ENCODE measurements around the gene CIZ1. TPM values are rescaled to one million over a fixed set of nuclear protein-coding genes. Genes with fewer than 3 reads are reported as not detected.

The CIZ1 gene
- total RNA-seq, 1 experiment from 2014 or later, result 133 TPM

GRCh38 chr9:128211981-128212281, 20.6 kb upstream of the CIZ1 start:
- no peaks in the 10 kb centered on the region for H3K9me3 Mint-ChIP-seq (ENCODE audit: unreplicated experiment)
- no peaks in the 10 kb centered on the region for H3K36me3 Mint-ChIP-seq (ENCODE audit: insufficient read depth, unreplicated experiment)
- peaks cover 24% of the 10 kb centered on the region for H3K27me3 Mint-ChIP-seq (ENCODE audit: insufficient read depth, unreplicated experiment)
- H3K4me1 Mint-ChIP-seq (ENCODE audit: insufficient read depth, unreplicated experiment), result peaks cover 5% of the 10 kb centered on the region
- H3K4me3 Mint-ChIP-seq (ENCODE audit: unreplicated experiment), result no peak overlapping the region
- TF ChIP-seq, protein P1, sequence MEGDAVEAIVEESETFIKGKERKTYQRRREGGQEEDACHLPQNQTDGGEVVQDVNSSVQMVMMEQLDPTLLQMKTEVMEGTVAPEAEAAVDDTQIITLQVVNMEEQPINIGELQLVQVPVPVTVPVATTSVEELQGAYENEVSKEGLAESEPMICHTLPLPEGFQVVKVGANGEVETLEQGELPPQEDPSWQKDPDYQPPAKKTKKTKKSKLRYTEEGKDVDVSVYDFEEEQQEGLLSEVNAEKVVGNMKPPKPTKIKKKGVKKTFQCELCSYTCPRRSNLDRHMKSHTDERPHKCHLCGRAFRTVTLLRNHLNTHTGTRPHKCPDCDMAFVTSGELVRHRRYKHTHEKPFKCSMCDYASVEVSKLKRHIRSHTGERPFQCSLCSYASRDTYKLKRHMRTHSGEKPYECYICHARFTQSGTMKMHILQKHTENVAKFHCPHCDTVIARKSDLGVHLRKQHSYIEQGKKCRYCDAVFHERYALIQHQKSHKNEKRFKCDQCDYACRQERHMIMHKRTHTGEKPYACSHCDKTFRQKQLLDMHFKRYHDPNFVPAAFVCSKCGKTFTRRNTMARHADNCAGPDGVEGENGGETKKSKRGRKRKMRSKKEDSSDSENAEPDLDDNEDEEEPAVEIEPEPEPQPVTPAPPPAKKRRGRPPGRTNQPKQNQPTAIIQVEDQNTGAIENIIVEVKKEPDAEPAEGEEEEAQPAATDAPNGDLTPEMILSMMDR (IDR thresholded peaks at IDR 0.05; ENCODE audit: unreplicated experiment), result no peak
- ChIA-PET POLR2A (interaction anchor here (0.5 kb wide), 1 partner anchor 335 kb away, joined by 4 read pairs; no protein-coding TSS in a partner anchor), CTCF (interaction anchor here (0.7 to 0.8 kb wide), 2 partner anchors 11 to 131 kb away, joined by 3 read pairs; no protein-coding TSS in a partner anchor)
- BruUV-seq (replicated peaks), result no TSS peak
- H3K27ac Mint-ChIP-seq (ENCODE audit: low read depth, unreplicated experiment), result no peak overlapping the region
- intact Hi-C loops (cut with micrococcal nuclease), result no loop called here
- DNase-seq (ENCODE audit: unreplicated experiment), result no peak

DNA sequence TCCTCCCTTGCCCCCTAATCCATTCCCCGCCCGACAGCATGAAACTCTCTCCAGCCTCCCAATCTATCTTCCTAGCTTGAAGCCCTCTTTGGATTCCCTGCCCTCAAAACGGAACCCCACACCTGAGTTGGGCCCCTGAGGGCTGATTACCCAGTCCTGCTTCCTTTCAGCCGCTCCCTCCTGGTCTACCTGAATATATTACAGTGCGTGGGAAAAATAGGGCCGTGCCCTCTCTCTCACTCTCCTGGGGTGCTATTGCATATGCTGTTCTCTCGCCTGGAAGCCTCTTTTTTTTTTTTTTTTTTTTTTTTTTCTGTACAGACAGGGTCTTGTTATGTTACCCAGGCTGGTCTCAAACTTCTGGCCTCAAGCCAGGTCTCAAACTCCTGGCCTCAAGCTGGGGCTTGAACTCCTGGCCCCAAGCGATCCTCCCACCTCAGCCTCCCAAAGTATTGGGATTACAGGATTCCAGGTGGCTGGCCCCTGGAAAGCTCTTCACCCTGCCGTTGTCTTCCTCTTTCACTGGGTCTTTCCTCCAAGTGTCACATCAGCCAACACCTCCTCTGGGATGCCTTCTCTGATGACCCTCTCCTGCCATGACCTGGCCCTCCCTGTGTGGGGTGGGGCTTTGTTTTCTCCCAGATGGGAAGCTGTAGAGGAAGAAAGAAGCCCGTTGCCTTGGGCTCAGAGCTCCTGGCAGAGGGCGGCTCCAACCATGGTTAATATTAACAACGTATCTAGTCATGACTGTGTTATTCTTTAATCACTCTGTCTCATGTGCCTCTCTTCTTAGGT, 20.0 kb upstream of the CIZ1 start:
- H3K4me1 Mint-ChIP-seq (ENCODE audit: insufficient read depth, unreplicated experiment), result peaks cover 5% of the 10 kb centered on the region
- CTCF ChIA-PET, result interaction anchor here (0.7 kb wide), 2 partner anchors 132 to 301 kb away, joined by 3 to 4 read pairs; no protein-coding TSS in a partner anchor
- TF ChIP-seq, protein P1 (IDR thresholded peaks at IDR 0.05; ENCODE audit: unreplicated experiment), result no peak
- H3K27me3 Mint-ChIP-seq (ENCODE audit: insufficient read depth, unreplicated experiment), result peaks cover 29% of the 10 kb centered on the region
- POLR2A ChIA-PET, result interaction anchor here (0.5 kb wide), 1 partner anchor 335 kb away, joined by 4 read pairs; no protein-coding TSS in a partner anchor
- intact Hi-C loops (cut with micrococcal nuclease), result no loop called here
- H3K27ac Mint-ChIP-seq (ENCODE audit: low read depth, unreplicated experiment), result no peak overlapping the region
- no peaks in the 10 kb centered on the region for H3K36me3 Mint-ChIP-seq (ENCODE audit: insufficient read depth, unreplicated experiment)
- no peak overlapping the region for H3K4me3 Mint-ChIP-seq (ENCODE audit: unreplicated experiment)
- DNase-seq (ENCODE audit: unreplicated experiment), result no peak
- H3K9me3 Mint-ChIP-seq (ENCODE audit: unreplicated experiment), result no peaks in the 10 kb centered on the region
- BruUV-seq (replicated peaks), result no TSS peak

GRCh38 chr9:128208946-128209669, 17.7 kb upstream of the CIZ1 start:
- Mint-ChIP-seq H3K9me3 (ENCODE audit: unreplicated experiment) (no peaks in the 10 kb centered on the region), H3K27ac (ENCODE audit: low read depth, unreplicated experiment) (no peak overlapping the region), H3K27me3 (ENCODE audit: insufficient read depth, unreplicated experiment) (peaks cover 44% of the 10 kb centered on the region), H3K4me1 (ENCODE audit: insufficient read depth, unreplicated experiment) (peaks cover 5% of the 10 kb centered on the region), H3K4me3 (ENCODE audit: unreplicated experiment) (no peak overlapping the region), H3K36me3 (ENCODE audit: insufficient read depth, unreplicated experiment) (no peaks in the 10 kb centered on the region)
- TF ChIP-seq, protein P1 (IDR thresholded peaks at IDR 0.05; ENCODE audit: unreplicated experiment), result no peak
- CTCF ChIA-PET, result no interaction called here
- DNase-seq (ENCODE audit: unreplicated experiment), result no peak
- no TSS peak for BruUV-seq (replicated peaks)
- intact Hi-C loops (cut with micrococcal nuclease), result no loop called here
- POLR2A ChIA-PET, result no interaction called here

DNA sequence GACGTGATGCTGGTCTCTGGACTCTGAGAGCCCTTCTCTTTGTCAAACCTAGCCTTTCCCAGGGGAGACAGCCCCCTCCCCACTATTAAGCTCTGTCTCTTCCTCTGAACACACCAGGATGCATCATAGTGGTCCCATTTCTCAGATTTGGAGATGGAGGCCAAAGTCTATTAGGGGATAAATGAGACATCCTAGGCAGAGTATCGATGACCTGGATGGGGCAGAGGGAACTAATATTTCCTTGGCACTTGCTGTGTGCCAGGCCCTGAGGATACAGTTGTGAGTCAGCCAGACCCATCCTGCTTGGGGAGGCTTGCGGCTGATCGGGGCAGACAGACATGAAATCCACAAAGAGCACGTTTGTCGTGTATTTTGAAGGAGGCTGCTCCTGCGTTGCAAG, 17.0 kb upstream of the CIZ1 start:
- peaks cover 5% of the 10 kb centered on the region for H3K4me1 Mint-ChIP-seq (ENCODE audit: insufficient read depth, unreplicated experiment)
- CTCF ChIA-PET, result interaction anchor here (0.7 to 1.7 kb wide), 2 partner anchors 49 to 87 kb away, joined by 3 to 5 read pairs; no protein-coding TSS in a partner anchor
- H3K27me3 Mint-ChIP-seq (ENCODE audit: insufficient read depth, unreplicated experiment), result peaks cover 46% of the 10 kb centered on the region
- no TSS peak for BruUV-seq (replicated peaks)
- H3K27ac Mint-ChIP-seq (ENCODE audit: low read depth, unreplicated experiment), result no peak overlapping the region
- POLR2A ChIA-PET, result no interaction called here
- H3K4me3 Mint-ChIP-seq (ENCODE audit: unreplicated experiment), result no peak overlapping the region
- no peaks in the 10 kb centered on the region for H3K9me3 Mint-ChIP-seq (ENCODE audit: unreplicated experiment)
- H3K36me3 Mint-ChIP-seq (ENCODE audit: insufficient read depth, unreplicated experiment), result no peaks in the 10 kb centered on the region
- TF ChIP-seq, protein P1 (IDR thresholded peaks at IDR 0.05; ENCODE audit: unreplicated experiment), result no peak
- intact Hi-C loops (cut with micrococcal nuclease), result no loop called here
- DNase-seq (ENCODE audit: unreplicated experiment), result no peak
